ENCODE data around the gene CACNA2D2.

GRCh38 chr3:50533807-50534461, 30.5 kb upstream of the CACNA2D2 start:
- TF ChIP-seq BACH1 (IDR thresholded peaks at IDR 0.05; ENCODE audit: low read length) (no peak), YY1 (IDR thresholded peaks at IDR 0.05; ENCODE audit: low read depth, low read length) (no peak), ZNF274 (IDR thresholded peaks at IDR 0.05; ENCODE audit: borderline replicate concordance, extremely low read depth, low read length) (no peak), JUND (IDR thresholded peaks at IDR 0.05; ENCODE audit: low read length) (no peak)
- TF ChIP-seq, protein P1, sequence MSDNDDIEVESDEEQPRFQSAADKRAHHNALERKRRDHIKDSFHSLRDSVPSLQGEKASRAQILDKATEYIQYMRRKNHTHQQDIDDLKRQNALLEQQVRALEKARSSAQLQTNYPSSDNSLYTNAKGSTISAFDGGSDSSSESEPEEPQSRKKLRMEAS (IDR thresholded peaks at IDR 0.05), result no peak; the same call in 1 of the 2 replicates

Data from H1 (cell line).